HG03159 (cell line): Measurements from ENCODE around the gene ALDOC.
"Not testable (repeated sequence)": the region's sequence is repeated elsewhere in the genome, so short reads cannot be mapped to it uniquely, and the experiment has no call there.

Experiments
- ATAC-seq: cut with Tn5 transposase; IDR thresholded peaks from one replicate; pipeline ENCODE4 v1.9.1; 2021; ENCODE audit warnings: mild to moderate bottlenecking, moderate library complexity; ENCODE audit not compliant: unreplicated experiment

ALDOC gene

GRCh38 chr17:28576758-28577465 lies at the start of gene ALDOC:
Gene ALDOC, minus strand, starts transcription at chr17:28576895. Its CDS starts 1,363 bp downstream, at chr17:28575532.
- peak; percentile 78 for ATAC-seq

- ATAC-seq = no peak
Measured at GRCh38 chr17:28624148-28624547, 47.5 kb upstream of the ALDOC start.

- ATAC-seq = no peak
Measured at GRCh38 chr17:28623696-28624095, 47.0 kb upstream of the ALDOC start.

- ATAC-seq = no peak
Measured at GRCh38 chr17:28622186-28622585, 45.5 kb upstream of the ALDOC start.

GRCh38 chr17:28620010-28620409 lies 43.3 kb upstream of the ALDOC start:
- no peak for ATAC-seq

- ATAC-seq = no peak
Measured at GRCh38 chr17:28618464-28618863, 41.8 kb upstream of the ALDOC start.

GRCh38 chr17:28616281-28616680 lies 39.6 kb upstream of the ALDOC start:
- ATAC-seq = no peak

- ATAC-seq = no peak
Measured at GRCh38 chr17:28615260-28615940, 38.7 kb upstream of the ALDOC start.

GRCh38 chr17:28613931-28614381 lies 37.3 kb upstream of the ALDOC start, which contains the start of gene RSKR:
Gene RSKR, minus strand, starts transcription at chr17:28614185. Its CDS starts 24 bp downstream, at chr17:28614161.
- ATAC-seq = no peak

- no peak for ATAC-seq
Measured at GRCh38 chr17:28612936-28613872, 36.5 kb upstream of the ALDOC start.

GRCh38 chr17:28612531-28612930 lies 35.8 kb upstream of the ALDOC start:
- no peak for ATAC-seq

- ATAC-seq = no peak
Measured at GRCh38 chr17:28610376-28610775, 33.7 kb upstream of the ALDOC start.

- ATAC-seq = not testable (repeated sequence)
Measured at GRCh38 chr17:28604031-28604430, 27.3 kb upstream of the ALDOC start.

GRCh38 chr17:28599311-28600184 lies 22.9 kb upstream of the ALDOC start:
- peak; percentile 38 for ATAC-seq

- peak; percentile 75 for ATAC-seq
Measured at GRCh38 chr17:28598799-28599310, 22.2 kb upstream of the ALDOC start, which contains the start of gene SPAG5. Gene SPAG5, minus strand, starts transcription at chr17:28599025. Its CDS starts 79 bp downstream, at chr17:28598946.

GRCh38 chr17:28598389-28598788 lies 21.7 kb upstream of the ALDOC start:
- no peak for ATAC-seq

GRCh38 chr17:28597606-28598383 lies 21.1 kb upstream of the ALDOC start:
- ATAC-seq = no peak

- no peak for ATAC-seq
Measured at GRCh38 chr17:28592260-28592659, 15.6 kb upstream of the ALDOC start.

GRCh38 chr17:28585851-28586250 lies 9.2 kb upstream of the ALDOC start:
- no peak for ATAC-seq
